Measurements from ENCODE around the gene BCL2L11. TPM values are rescaled to one million over a fixed set of nuclear protein-coding genes. Genes with fewer than 3 reads are reported as not detected.

BCL2L11 gene
- total RNA-seq, 1 donor from 2014 or later = 3.5 TPM

DNA sequence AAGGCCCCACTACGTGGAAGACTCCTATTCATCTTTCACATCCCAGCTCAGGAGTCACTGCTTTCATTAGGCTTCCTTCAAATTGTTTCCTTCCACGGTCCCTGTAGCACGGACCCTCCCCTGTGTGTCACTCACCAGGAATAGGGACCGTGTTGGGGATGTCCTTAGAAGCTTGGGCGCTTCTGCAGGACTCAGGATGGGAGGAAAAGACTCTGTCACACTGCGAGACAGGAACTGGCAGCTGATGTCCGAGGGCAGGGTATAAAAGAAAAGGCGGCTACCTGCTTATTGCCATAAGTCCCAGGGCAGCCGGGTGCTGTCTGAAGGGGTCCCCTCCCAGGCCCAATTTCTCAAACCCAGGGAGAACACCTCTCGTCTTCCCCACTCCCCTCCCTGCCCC lies 79.1 kb downstream of the BCL2L11 start:
- no peak for DNase-seq (ENCODE audit: low read depth)
- H3K4me3 ChIP-seq (ENCODE audit: low read depth, low read length) = no peak overlapping the region
- TF ChIP-seq, protein P1, sequence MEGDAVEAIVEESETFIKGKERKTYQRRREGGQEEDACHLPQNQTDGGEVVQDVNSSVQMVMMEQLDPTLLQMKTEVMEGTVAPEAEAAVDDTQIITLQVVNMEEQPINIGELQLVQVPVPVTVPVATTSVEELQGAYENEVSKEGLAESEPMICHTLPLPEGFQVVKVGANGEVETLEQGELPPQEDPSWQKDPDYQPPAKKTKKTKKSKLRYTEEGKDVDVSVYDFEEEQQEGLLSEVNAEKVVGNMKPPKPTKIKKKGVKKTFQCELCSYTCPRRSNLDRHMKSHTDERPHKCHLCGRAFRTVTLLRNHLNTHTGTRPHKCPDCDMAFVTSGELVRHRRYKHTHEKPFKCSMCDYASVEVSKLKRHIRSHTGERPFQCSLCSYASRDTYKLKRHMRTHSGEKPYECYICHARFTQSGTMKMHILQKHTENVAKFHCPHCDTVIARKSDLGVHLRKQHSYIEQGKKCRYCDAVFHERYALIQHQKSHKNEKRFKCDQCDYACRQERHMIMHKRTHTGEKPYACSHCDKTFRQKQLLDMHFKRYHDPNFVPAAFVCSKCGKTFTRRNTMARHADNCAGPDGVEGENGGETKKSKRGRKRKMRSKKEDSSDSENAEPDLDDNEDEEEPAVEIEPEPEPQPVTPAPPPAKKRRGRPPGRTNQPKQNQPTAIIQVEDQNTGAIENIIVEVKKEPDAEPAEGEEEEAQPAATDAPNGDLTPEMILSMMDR (conservative IDR thresholded peaks at IDR 0.05; ENCODE audit: low read depth, low read length) = no peak

DNA sequence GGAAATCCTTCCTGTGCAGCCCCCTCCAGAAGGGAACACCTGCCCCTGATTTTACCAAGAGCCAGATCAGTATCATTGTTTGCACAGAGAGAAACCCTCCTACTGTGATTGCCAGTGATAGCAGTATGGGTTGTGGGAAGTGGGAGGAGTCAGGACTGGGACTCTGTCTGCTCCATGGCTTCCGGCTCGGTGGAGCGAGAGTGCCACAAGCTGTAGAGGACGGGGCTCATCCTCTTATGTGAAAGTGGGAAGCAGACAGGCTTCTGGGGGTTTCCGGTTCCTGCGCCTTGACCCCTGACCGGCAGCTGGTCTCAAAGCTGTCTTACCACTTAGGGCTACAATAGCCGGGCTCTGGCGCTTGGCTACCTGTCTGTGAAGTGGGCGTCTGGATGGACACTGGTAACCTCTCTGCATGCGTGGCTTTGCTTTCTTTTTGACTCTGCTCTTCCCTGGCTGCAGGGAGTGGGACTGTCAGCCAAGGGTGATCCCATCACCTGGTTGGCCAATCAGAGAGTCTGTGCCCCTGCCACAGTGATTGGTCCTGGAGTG lies 79.7 kb downstream of the BCL2L11 start:
- TF ChIP-seq, protein P1 (conservative IDR thresholded peaks at IDR 0.05; ENCODE audit: low read depth, low read length) = no peak
- no peak for DNase-seq (ENCODE audit: low read depth)
- H3K4me3 ChIP-seq (ENCODE audit: low read depth, low read length) = no peak overlapping the region

DNA sequence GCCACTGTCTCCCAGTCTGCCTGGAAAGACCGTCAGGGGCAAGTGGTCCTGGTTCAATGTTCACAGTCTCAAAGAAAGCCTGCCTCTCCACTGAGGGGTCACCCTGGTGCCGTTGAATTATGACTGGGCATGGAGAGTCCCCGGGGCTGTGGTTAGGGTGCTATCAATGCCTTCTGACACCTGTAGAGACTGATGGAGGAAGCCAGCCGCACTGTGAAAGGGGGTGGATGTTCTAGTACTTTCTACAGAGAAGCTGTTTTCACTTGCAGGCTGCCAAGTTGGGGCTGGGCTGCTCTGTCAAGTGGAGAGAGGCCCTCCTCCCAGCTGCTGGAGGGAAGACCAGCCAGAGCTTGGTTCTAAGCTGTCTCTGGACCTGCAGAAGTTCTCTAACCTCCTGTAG lies 80.5 kb downstream of the BCL2L11 start:
- no peak for DNase-seq (ENCODE audit: low read depth)
- TF ChIP-seq, protein P1 (conservative IDR thresholded peaks at IDR 0.05; ENCODE audit: low read depth, low read length) = no peak
- no peak overlapping the region for H3K4me3 ChIP-seq (ENCODE audit: low read depth, low read length)

DNA sequence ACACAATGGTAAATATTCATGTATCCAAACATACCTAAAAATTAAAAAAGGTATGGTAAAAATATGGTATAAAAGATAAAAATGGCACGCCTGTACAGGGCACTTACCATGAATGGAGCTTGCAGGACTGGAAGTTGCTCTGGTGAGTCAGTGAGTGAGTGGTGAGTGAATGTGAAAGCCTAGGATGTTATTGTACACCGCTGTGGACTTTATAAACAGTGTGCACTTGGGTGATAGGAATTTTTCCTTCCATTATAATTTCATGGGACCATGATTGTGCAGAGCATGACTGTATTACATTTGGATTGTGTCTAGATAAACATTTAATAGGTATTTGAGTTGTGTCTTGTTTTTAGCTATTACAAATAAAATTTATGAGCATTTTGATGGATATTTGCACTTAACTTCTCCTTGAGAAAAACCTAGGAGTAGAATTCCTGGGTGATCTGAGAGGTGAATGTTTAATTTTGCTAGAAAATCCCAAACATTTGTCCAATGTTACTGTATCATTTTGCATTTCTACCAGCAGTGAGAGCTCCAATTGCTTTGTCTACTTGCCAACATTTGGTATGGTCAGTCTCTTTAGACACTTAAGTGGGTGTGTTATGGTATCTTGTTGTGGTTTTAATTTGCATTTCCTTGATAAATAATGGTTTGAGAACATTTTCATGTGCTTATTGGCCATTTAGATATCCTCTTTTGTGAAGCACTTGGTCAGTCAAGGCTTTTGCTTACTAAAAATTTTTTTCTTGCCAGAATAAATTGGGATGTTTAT lies 81.7 kb downstream of the BCL2L11 start:
- no peak overlapping the region for H3K4me3 ChIP-seq (ENCODE audit: low read depth, low read length)
- DNase-seq (ENCODE audit: low read depth) = no peak
- TF ChIP-seq, protein P1 (conservative IDR thresholded peaks at IDR 0.05; ENCODE audit: low read depth, low read length) = no peak

DNA sequence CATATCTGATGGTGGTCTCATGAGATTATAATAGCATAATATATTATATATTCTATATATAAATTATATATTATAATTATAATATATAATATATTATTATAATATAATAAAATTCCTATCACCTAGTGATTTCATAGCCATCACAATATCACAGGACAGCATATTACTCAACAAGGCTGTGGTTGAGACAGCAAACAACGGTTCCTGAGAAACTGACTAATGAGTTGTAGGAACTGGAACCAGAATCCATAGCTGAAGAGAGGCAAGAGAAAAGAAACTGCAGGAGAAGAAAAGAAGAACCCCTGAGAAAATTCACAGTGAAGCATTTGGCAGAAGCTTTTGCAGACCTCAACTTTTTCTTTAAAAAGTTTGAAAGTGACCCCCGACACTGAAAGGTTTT lies 84.0 kb downstream of the BCL2L11 start:
- DNase-seq (ENCODE audit: low read depth) = no peak
- TF ChIP-seq, protein P1 (conservative IDR thresholded peaks at IDR 0.05; ENCODE audit: low read depth, low read length) = no peak
- H3K4me3 ChIP-seq (ENCODE audit: low read depth, low read length) = no peak overlapping the region

DNA sequence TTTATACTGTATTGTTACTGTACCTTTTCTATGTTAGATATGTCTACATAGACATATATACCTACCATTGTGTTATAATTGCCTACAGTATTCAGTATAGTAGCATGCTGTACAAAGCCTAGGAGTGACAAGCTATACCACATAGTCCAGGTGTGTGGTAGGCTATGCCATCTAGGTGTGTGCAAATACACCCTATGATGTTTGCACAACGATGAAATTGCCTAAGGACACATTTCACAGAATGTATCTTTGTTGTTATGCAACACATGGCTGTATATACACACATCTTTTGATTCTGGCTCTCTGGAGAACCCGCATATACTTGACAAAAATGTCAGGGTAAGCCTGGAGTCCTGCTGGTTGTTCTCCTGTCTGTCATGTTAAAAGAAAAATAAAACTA lies 85.1 kb downstream of the BCL2L11 start:
- TF ChIP-seq, protein P1 (conservative IDR thresholded peaks at IDR 0.05; ENCODE audit: low read depth, low read length) = no peak
- no peak overlapping the region for H3K4me3 ChIP-seq (ENCODE audit: low read depth, low read length)
- no peak for DNase-seq (ENCODE audit: low read depth)

DNA sequence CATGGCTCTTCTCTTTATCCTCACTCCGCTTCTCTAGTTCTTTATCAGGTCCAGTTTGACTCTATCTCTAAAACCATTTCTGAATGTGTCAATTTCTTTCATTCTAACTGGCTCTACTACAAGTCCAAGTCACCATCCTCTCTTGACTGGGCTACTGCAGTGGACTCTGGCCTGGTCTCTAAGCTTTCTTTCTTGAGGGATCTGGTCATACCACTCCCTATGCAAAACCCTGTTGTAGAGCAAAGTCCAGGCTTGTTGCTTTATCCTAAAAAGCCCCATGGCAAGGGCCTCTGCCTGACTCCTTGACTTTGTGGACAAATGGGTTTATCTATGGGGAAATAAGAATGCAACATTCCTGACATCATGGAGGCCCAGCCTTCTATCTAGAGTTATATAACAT lies 87.1 kb downstream of the BCL2L11 start:
- no peak for DNase-seq (ENCODE audit: low read depth)
- no peak overlapping the region for H3K4me3 ChIP-seq (ENCODE audit: low read depth, low read length)
- TF ChIP-seq, protein P1 (conservative IDR thresholded peaks at IDR 0.05; ENCODE audit: low read depth, low read length) = no peak

Data from epithelial cell of proximal tubule (primary cell).